Measurements from ENCODE around the gene DHRS7B. TPM values are rescaled to one million over a fixed set of nuclear protein-coding genes. Genes with fewer than 3 reads are reported as not detected.

Gene DHRS7B
- total RNA-seq, 1 experiment from 2014 or later: 9.4 TPM

DNA sequence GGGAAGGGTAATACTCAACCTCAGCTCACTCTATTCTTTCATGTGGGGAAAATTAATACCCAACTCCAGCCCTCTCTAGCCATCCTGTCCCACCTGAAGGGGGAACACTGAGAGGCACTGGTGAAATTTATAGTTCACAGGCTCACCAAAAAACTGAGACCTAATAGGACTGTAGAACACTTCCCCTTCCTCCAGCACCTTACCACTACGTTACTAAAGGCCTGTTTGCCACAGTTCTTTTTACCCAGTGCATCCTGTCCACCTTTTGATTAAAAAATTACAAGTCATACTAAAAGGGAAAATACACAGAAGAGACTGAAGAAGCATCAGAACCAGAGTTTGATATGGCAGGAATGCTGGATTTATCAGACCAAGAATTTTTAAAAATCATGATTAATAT is 26.0 kb downstream of the DHRS7B start:
- TF ChIP-seq SIN3A (IDR thresholded peaks at IDR 0.05; ENCODE audit: borderline replicate concordance, insufficient read depth, low read depth, low read length) (no peak), POLR2AphosphoS5 (IDR thresholded peaks at IDR 0.05; ENCODE audit: low read depth, low read length) (no peak), TCF7L2 (IDR thresholded peaks at IDR 0.05; ENCODE audit: low read depth, low read length) (no peak)
- TF ChIP-seq, protein P1, sequence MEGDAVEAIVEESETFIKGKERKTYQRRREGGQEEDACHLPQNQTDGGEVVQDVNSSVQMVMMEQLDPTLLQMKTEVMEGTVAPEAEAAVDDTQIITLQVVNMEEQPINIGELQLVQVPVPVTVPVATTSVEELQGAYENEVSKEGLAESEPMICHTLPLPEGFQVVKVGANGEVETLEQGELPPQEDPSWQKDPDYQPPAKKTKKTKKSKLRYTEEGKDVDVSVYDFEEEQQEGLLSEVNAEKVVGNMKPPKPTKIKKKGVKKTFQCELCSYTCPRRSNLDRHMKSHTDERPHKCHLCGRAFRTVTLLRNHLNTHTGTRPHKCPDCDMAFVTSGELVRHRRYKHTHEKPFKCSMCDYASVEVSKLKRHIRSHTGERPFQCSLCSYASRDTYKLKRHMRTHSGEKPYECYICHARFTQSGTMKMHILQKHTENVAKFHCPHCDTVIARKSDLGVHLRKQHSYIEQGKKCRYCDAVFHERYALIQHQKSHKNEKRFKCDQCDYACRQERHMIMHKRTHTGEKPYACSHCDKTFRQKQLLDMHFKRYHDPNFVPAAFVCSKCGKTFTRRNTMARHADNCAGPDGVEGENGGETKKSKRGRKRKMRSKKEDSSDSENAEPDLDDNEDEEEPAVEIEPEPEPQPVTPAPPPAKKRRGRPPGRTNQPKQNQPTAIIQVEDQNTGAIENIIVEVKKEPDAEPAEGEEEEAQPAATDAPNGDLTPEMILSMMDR (IDR thresholded peaks at IDR 0.05): no peak
- TF ChIP-seq, protein P2, sequence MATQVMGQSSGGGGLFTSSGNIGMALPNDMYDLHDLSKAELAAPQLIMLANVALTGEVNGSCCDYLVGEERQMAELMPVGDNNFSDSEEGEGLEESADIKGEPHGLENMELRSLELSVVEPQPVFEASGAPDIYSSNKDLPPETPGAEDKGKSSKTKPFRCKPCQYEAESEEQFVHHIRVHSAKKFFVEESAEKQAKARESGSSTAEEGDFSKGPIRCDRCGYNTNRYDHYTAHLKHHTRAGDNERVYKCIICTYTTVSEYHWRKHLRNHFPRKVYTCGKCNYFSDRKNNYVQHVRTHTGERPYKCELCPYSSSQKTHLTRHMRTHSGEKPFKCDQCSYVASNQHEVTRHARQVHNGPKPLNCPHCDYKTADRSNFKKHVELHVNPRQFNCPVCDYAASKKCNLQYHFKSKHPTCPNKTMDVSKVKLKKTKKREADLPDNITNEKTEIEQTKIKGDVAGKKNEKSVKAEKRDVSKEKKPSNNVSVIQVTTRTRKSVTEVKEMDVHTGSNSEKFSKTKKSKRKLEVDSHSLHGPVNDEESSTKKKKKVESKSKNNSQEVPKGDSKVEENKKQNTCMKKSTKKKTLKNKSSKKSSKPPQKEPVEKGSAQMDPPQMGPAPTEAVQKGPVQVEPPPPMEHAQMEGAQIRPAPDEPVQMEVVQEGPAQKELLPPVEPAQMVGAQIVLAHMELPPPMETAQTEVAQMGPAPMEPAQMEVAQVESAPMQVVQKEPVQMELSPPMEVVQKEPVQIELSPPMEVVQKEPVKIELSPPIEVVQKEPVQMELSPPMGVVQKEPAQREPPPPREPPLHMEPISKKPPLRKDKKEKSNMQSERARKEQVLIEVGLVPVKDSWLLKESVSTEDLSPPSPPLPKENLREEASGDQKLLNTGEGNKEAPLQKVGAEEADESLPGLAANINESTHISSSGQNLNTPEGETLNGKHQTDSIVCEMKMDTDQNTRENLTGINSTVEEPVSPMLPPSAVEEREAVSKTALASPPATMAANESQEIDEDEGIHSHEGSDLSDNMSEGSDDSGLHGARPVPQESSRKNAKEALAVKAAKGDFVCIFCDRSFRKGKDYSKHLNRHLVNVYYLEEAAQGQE (IDR thresholded peaks at IDR 0.05; ENCODE audit: insufficient read depth in 1 of 2, low read depth in 2 of 2, low read length in 1 of 2): no peak
- H3K36me3 ChIP-seq (ENCODE audit: control insufficient read depth, insufficient read depth, low read length): no peaks in the 10 kb centered on the region
- ATAC-seq (no peak), DNase-seq (ENCODE audit: low read depth, low spot score) (no peak)
- H3K27ac ChIP-seq (ENCODE audit: low read length): no peak overlapping the region
- CTCF ChIA-PET: no interaction called here
- H3K27me3 ChIP-seq (ENCODE audit: control insufficient read depth, insufficient read depth, low read length): no peaks in the 10 kb centered on the region
- H3K4me3 ChIP-seq (ENCODE audit: low read depth in 2 of 2, low read length in 2 of 2): no peak overlapping the region
- H3K4me1 ChIP-seq (ENCODE audit: control insufficient read depth, insufficient read depth, low read length): no peaks in the 10 kb centered on the region
- no peaks in the 10 kb centered on the region for H3K9me3 ChIP-seq (ENCODE audit: control insufficient read depth, insufficient read depth, low read depth, low read length)
- intact Hi-C loops (cut with micrococcal nuclease; ENCODE audit: unreplicated experiment) (no loop called here), in situ Hi-C loops (cut with HindIII; ENCODE audit: low pct_unique_long_range_greater_than_20kb, low sequenced_read_pairs) (no loop called here)
- POLR2A ChIA-PET: no interaction called here
- no TSS peak for BruUV-seq (replicated peaks)

DNA sequence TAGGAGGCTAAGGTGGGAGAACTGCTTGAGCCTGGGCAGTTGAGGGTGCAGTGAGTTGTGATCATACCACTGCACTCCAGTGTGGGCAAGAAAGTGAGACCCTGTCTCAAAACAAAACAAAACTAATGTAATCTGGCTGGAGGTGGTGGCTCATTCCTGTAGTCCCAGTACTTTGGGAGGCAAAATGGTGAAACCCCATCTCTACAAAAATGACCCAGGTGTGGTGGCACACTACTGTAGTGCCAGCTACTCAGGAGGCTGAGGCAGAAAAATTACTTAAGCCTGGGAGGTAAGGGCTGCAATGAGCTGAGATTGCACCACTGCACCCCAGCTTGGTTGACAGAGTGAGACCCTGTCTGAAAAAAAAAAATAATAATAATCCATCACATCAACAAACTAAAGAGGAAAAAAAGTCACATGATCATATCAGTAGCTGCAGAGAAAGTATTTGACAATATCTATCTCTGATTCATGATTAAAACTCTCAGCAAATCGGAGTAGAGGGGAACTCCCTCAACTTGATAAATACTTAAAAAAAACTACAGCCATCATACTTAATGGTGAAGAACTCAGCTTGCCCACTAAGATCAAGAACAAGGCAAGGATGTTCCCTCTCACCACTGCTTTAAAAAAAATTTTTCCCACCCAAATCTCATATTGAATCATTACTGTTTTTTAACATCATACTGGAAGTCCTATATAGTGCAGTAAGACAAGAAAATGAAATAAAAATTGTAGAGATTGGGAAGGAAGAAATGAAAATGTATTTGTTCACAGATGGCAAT is 31.0 kb downstream of the DHRS7B start:
- Histone ChIP-seq H3K36me3 (ENCODE audit: control insufficient read depth, insufficient read depth, low read length) (no peaks in the 10 kb centered on the region), H3K4me1 (ENCODE audit: control insufficient read depth, insufficient read depth, low read length) (no peaks in the 10 kb centered on the region; the same call in 1 of the 2 replicates), H3K9me3 (ENCODE audit: control insufficient read depth, insufficient read depth, low read depth, low read length) (no peaks in the 10 kb centered on the region), H3K4me3 (ENCODE audit: low read depth in 2 of 2, low read length in 2 of 2) (no peak overlapping the region), H3K27ac (ENCODE audit: low read length) (no peak overlapping the region), H3K27me3 (ENCODE audit: control insufficient read depth, insufficient read depth, low read length) (no peaks in the 10 kb centered on the region)
- ATAC-seq (no peak), DNase-seq (ENCODE audit: low read depth, low spot score) (no peak)
- ChIA-PET CTCF (no interaction called here), POLR2A (no interaction called here)
- no peak for TF ChIP-seq POLR2AphosphoS5 (IDR thresholded peaks at IDR 0.05; ENCODE audit: low read depth, low read length)
- no peak for TF ChIP-seq TCF7L2 (IDR thresholded peaks at IDR 0.05; ENCODE audit: low read depth, low read length)
- TF ChIP-seq, protein P1 (IDR thresholded peaks at IDR 0.05): no peak
- TF ChIP-seq SIN3A (IDR thresholded peaks at IDR 0.05; ENCODE audit: borderline replicate concordance, insufficient read depth, low read depth, low read length): no peak
- TF ChIP-seq, protein P2 (IDR thresholded peaks at IDR 0.05; ENCODE audit: insufficient read depth in 1 of 2, low read depth in 2 of 2, low read length in 1 of 2): no peak
- intact Hi-C loops (cut with micrococcal nuclease; ENCODE audit: unreplicated experiment) (no loop called here), in situ Hi-C loops (cut with HindIII; ENCODE audit: low pct_unique_long_range_greater_than_20kb, low sequenced_read_pairs) (no loop called here)
- no TSS peak for BruUV-seq (replicated peaks)

Data from Panc1 (cell line).